SKM-1 treated with dmso at 0.1 percent for 144 hours (cell line): ENCODE measurements around the gene WASF3.

Experiments used
- DNase-seq: peaks from one replicate; lab custom pipeline; 2025; ENCODE audit not compliant: unreplicated experiment; lab: John Stamatoyannopoulos, UW

WASF3 gene, protein sequence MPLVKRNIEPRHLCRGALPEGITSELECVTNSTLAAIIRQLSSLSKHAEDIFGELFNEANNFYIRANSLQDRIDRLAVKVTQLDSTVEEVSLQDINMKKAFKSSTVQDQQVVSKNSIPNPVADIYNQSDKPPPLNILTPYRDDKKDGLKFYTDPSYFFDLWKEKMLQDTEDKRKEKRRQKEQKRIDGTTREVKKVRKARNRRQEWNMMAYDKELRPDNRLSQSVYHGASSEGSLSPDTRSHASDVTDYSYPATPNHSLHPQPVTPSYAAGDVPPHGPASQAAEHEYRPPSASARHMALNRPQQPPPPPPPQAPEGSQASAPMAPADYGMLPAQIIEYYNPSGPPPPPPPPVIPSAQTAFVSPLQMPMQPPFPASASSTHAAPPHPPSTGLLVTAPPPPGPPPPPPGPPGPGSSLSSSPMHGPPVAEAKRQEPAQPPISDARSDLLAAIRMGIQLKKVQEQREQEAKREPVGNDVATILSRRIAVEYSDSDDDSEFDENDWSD

DNA sequence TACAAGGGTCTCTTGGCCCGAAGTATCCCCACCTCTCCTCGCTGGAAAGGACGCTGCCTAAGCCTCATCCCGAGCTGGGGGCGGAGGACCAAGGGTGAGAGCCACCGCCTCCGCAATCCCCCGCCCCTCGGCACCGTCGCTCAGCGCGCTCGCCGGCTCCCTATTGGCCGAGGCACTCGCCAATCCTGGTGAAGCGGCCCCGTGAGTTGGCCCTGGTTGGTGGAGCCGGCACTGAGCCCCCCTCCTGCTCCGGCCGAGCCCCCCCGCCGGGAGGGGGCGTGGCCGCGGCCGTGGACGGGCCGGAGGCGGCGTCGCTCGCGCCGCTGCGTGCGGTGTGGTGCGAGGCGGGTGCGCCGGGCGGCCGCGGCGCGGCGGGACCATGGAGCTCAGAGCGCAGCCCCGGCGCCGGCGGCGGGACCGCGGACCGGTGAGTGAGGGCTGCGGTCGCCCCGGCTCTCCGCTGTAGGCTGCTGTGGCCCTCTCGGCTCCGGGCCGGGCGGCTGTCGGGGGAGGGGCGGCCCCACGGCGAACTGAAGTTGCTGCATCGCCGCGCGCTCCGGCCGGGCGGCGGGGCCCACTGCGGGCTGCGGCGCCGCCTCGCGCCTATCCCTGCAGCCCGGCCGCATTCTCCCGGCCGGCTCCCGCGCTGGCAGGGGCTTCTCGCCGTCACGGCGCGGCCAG, at the start of gene WASF3:
TSS of gene WASF3 (plus strand) at position 291 of the 681 bp plus-strand sequence. CDS start 84,588 bp downstream, outside the sequence.
- peak; percentile 92 for DNase-seq

DNA sequence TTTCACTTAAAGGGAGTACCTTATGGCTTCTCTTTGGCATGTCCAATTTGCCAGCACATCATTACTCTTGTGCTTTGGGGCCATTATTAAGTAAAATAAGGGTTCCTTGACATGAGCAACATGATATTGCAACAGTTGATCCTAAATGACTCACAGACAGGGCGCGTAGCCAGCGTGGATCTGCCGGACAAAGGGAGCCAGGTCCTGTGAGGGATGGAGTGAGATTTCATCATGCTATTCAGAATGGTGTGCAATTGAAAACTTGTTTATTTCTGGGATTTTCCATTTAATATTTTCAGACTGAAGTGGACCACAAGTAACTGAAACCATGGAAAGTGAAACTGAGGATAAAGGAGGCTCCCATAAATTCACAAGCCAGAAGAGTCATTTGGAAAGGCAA, 48.6 kb upstream of the WASF3 start:
- DNase-seq = no peak

DNA sequence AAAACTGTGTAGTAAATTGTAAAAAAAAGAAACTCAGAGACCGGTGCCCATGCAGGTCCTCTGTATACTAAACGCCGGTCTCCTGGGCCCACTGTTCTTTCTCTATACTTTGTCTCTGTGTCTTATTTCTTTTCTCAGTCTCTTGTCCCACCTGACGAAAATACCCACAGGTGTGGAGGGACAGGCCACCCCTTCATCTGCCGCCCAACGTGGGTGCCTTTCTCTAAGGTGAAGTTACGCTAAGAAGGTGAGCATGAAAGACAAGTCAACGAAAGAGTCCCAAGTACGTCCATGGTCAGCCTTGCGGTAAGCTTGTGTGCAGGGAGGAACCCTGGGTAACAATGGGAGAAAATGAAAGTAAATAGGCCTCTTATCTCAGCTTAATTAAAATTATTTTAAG, 48.0 kb upstream of the WASF3 start:
- no peak for DNase-seq

DNA sequence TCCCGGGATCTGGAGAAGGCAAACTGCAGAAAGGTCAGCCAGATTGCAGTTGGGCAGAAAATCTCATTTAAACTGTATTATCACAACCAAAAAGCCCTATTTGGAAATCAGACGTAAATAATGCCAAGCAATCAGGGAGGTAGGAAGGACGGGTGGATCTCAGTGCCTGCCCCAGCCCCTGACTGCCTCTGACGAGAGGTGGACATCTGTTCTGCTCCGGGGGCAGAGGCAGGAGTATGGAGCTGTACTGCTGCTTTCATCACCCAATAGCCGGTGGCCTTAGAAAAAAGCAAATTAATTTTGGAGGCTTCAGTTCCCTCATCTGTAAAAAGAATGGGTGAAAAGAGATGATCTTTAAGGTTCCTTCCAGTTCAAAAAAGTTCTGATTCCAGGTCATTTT, 43.6 kb upstream of the WASF3 start:
- no peak for DNase-seq

DNA sequence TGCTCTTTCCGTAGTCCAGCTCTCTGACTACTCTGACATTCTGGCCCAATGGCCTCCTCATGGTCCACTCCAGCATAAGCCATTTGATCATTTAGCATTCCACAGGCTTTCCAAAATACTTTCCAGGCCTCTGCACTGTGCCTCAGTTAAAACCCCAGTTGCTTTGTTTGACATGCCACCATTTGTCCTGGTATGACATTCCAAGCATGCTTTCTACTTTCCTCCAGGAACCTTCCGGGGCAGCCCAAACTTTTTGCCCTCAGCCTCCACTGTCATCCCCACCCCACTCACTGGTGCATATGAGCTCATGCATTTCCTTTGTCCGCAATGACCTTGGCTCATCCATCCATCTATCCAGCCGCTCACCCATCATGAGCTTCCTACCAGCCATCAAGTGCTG, 41.8 kb upstream of the WASF3 start:
- DNase-seq = no peak

DNA sequence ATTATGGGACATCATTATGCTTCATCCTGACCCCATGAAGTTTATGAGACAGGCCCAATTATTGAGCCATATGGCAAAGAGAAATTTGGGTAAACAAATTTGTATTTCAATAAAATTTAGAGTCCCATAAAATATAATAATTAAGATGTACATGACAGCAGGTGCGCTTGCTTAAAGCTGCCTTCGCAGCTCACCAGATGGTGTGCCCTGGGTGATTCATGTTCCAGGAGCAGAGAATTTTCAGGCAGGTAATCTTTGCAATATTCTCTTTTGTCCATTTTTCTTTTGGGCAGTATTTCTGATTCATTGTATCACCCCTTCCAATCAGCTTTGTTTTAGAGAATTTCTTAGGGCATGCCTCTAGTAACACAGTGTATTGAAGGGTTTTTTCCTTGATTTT, 39.5 kb upstream of the WASF3 start:
- DNase-seq = no peak

DNA sequence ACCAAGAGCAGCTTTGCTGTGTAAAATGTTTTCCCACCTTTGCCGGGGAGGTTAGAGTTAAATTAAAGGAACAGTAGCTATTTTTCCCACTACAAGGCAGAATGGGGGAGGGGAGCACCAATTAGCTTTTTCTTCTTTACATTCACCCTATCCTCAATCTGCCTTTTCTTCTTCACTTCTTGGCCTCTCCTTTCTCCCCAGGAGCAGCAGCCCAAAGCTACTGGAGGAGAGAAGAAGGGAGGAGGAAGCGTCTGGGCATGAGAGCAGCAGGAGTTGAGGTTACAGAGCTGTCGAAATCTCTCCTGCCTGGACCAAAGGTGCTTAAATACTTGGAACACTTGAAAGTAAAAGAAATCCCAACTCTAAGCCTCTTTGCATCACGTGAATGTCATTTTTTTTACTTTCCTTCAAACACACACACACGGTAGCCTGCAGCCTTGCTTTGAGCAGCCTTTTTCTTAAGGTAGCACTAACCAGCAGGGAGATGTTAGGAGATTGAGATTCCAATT, 39.0 kb upstream of the WASF3 start:
- no peak for DNase-seq

DNA sequence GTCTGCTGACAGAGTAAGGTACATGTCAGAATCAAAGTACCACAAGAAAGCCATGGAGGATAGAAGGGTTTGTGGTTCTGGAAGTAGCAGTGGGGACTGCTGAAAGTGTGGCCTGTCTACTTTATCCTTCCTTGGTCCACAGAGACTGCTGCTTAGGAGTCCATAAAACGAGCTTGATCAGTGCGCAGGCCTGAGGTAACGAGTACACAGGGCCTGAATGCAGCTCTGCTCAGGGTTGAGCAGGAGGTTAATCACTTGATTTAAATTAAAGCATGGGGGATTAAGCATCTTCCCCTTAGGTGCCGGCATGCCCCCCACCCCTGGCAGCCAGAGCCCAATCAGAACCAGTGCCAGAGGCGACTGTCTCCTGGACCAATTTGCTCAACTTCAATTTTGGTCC, 34.9 kb upstream of the WASF3 start:
- no peak for DNase-seq

DNA sequence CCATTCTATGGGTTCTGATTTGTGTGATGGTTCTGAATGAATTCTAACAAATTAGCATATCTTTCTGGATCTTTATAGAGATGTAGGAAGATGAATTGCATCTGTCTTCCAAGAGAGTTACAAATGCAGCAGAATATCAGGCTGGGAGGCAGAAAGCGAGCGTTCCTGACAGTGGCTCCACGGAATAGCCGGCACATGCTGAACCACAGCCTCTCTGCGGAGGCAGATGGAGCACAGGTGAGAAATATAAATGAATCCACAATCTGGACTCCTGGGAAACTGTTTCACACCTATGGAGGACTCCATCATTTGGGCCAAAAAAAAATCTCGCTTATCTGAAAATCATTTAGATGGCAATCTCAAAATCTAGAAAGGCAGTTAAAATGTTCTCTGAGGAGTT, 34.5 kb upstream of the WASF3 start:
- no peak for DNase-seq

DNA sequence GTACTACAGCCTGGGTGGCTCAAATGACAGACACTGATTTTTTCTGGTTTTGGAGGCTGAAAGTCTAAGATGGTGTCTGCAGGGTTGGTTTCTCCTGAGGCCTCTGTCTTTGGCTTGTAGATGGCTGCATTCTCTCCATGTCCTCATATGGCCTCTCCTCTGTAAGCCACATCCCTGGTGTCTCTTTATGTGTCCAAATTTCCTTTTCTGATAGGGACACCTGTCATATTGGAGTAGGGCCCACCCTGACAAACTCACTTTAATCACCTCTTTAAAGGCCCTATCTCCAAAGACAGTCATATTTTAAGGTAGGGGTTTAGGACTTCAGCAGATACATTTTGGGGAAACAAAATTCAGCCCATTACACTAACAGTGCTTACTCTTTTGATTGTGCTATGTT, 32.0 kb upstream of the WASF3 start:
- DNase-seq = no peak

DNA sequence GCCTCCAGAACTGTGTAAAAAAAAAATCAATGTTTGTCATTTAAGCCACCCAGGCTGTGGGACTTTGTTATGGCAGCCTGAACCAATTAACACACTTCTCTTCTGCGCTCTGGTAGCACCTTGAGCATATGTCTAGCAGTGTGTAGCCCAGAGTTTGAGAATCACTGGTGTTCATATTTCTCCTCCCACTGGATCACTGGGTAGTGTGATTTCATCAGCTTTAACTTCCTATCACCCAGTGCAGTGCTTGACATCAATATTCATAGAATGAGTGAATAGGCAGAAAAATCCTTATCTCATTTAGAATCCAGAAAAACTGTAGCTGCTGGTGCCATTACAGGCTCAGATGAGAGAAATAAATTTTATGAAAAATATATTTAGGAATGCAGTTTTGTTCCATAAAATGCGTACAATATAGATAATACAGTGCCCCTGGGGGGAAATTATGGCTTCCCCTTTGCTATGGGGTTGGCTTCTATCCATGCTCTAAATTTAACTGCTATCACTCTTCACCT, 30.7 kb upstream of the WASF3 start:
- no peak for DNase-seq

DNA sequence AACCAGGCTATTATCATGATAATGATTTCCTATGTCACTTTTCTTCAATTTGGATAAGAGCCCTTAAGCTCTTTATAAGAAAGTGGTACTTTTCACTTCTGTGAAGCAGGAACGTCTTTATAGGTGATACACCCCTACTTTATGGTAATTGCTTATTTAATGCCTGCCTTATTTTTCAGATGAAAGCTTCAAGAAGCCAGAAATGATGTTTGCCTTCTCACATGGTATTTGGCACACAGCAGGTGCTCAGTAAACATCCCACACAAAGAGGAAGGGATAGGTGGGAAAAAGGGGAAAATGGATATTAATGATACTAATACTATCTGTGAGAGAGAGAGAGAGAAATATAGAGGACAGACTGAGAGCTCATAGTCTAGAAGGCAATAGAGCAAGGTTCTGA, 29.0 kb upstream of the WASF3 start:
- no peak for DNase-seq

DNA sequence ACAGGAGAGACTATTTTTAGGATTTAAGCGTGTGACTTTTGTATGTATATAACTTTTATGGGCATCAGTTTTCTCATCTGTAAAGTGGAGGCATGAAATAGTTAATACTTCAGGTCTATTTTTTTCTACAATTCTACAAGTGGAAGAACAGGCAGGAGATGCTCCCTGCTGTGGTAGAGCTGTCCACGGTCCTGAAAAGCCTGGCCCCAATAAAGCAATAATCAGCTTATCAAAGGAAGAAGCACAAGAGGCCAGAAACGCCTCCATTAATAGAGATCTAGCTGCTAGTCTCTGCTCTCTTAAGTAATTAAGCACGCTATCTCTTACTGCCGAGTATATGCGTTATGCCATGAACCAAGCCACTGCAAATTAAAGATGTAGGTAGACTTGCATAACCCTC, 28.0 kb upstream of the WASF3 start:
- DNase-seq = peak; percentile 0

DNA sequence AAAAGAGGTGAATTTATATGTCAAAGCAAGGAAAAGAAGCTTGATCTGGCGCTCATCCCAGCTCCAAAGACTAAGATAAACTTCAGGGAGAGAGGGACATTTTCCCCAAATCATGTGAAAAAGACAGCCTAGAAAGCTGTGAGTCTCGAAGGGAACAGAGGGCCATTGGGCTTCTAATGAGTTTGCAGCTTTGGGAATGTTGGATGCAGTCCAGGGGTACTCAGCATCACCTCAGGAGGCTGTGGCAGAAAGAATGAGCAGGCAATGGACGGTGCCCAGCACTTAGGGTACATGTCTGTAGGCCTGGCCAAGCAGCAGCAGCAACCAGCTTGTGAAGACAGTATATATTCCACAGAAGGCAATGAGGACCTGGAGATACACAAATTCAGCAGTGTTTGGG, 25.7 kb upstream of the WASF3 start:
- no peak for DNase-seq

DNA sequence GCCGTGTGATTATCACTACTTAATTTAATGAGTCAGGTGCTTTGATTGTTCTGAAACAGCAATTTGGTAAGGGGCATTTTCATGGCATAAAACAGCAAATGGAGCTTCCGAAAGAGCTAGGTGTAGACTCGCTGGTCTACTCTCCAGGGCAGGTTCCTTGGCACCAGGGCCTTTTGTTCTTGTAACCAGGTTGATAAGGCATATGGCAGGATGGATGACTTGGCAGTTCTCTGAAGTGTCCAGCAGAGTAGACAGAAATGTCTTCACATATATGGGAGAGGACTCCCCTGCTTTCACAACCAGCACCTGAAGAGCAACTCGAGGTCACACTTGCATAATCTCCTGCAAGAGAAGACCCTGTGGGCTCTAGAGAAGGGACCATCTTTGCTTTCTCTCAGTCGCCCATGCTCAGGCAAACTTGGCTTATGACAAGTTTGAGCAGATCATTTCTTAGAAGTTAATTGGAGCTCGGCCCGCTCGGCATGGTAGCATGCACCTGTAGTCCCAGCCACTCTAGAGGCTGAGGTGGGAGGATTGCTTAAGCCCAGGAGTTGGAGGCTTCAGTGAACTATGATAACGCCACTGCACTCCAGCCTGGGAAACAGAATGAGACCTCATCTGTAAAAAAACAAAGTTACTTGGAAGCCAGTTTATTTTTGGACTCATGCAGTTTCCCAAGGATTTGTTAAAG, 23.3 kb upstream of the WASF3 start:
- DNase-seq = no peak

DNA sequence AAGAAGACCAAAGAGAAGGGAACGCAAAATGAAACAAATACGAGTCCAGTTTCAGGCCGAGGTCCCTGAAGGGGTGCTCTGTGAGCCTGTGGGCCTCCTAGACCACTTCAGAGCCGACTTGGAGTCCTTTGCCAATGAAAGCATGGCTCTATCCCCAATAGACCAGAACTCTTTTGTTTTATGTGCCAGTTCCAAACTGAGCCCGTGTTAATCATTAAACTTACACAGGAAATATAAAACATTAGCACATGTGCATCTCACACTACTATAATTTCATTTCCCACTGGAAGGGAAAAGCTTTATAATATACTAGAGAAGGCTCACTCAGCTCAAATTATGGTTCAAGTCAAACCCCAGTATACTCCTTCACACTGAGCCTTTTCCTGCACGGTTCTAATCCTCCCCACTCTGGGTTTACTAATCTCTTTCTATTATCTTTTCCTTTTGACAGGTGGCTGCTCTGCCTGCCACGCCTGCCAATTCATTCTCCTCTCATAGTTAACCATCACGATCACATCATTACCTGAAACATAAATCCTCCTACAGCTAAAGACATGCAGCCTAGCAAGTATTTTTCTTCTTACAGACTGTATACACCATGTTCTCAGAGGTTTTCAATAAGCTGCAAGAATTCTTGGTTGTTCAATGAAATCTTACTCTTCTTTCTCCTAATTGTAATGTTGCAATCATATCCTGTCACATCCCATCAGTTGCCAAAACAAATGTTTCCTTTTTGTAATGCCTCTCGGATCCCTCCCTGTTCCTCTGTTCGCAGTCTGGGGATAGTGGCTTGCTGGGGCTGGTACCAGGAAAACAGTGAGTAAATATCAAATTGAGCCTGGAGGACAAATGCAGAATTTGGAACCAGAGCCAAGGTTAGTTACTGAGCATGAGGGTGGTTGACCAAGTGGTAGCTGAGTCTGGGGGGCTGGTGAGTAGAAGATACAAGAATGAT, 18.8 kb upstream of the WASF3 start:
- no peak for DNase-seq

DNA sequence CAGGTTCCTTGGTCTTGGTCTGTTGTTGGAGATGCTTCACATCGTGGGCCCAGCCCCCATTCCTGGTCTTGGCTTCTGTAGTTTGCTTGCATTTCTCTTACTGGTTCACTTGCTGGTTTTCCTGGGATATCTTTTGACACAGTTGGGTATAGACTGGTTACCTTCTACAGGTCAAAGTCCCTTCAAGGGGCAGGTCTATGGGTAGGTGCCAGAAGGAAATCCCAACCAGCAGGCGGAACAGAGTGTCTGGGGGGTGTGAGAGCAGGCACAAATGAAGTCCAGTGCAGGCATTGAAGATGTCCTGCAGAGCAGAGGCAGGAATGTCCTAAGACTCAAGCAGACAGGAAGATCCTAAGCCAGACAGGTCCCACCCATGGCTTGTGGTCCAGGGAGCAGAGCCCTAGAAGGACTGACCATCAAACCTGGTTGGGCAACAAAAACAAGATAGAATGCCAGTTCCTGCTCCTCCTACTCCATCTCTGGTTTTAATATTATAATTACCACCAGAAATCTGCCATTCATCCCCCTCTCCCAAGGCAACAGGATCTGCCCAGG, 17.7 kb upstream of the WASF3 start:
- DNase-seq = no peak

DNA sequence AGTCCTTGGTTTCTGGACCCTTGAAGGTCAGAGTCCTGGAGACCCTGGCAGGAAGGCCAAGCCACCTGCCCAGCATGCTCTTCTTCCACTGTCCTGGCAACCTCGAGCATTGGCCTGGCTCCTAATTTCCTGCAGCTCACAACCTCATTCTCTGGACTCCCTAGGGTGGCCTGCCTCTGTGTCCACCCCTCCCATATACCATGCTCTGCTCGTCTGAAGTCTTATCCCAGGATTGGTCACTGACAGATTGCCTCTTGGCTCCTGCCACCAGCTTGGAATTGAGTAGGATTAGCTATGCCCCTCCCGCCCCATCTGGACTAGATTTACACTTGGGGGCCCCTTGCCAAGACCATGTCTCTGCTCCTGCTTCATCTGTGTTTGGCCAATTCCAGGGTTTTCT, 17.1 kb upstream of the WASF3 start:
- DNase-seq = no peak

DNA sequence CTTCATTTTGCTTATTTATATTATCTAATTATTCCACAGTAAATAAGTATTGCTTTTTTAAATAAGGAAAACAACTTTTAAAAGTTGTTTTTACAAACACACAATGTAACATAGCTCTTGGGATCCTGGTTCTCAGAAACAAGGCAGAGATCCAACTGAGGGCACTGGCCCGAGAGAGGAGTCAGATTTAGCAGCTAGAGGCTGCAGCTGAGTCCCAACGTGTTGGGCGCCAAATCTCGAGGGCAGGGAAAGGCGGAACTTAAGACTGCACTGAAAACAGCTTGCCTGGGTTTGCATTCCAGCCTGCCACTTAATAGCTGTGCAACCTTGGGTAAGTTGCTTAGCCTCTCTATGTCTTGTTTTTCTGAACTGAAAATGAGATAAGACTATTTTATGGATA, 16.4 kb upstream of the WASF3 start:
- DNase-seq = no peak
